GOT3 (cell line): ENCODE results near the gene TBL3.
"Not testable (repeated sequence)": the region's sequence is repeated elsewhere in the genome, so short reads cannot be mapped to it uniquely, and the experiment has no call there.

Source experiments
- DNase-seq: peaks from one replicate; lab custom pipeline; 2025; ENCODE audit warnings: mixed read lengths; lab: John Stamatoyannopoulos, UW

TBL3 gene

GRCh38 chr16:1999866-2000514 is 28.1 kb downstream of the TBL3 start:
- DNase-seq: no peak

GRCh38 chr16:2001035-2001434 is 29.2 kb downstream of the TBL3 start:
- DNase-seq: no peak

- no peak for DNase-seq
Measured at GRCh38 chr16:2001456-2002355, 29.9 kb downstream of the TBL3 start.

GRCh38 chr16:2002406-2003230 is 30.8 kb downstream of the TBL3 start:
- DNase-seq: no peak

- no peak for DNase-seq
Measured at GRCh38 chr16:2003231-2003826, 31.5 kb downstream of the TBL3 start.

- DNase-seq: no peak
Measured at GRCh38 chr16:2003827-2004641, 32.2 kb downstream of the TBL3 start.

- DNase-seq: no peak
Measured at GRCh38 chr16:2004795-2005517, 33.1 kb downstream of the TBL3 start.

- DNase-seq: no peak
Measured at GRCh38 chr16:2005646-2006045, 33.8 kb downstream of the TBL3 start.

- no peak for DNase-seq
Measured at GRCh38 chr16:2006317-2006716, 34.5 kb downstream of the TBL3 start.

GRCh38 chr16:2007081-2007836 is 35.4 kb downstream of the TBL3 start:
- no peak for DNase-seq

GRCh38 chr16:2008009-2008526 is 36.2 kb downstream of the TBL3 start:
- no peak for DNase-seq

- DNase-seq: no peak
Measured at GRCh38 chr16:2008631-2009163, 36.8 kb downstream of the TBL3 start.

GRCh38 chr16:2009164-2009711 is 37.4 kb downstream of the TBL3 start:
- no peak for DNase-seq

- DNase-seq: no peak
Measured at GRCh38 chr16:2009791-2010510, 38.1 kb downstream of the TBL3 start, which contains the start of gene ZNF598. Gene ZNF598 (minus strand): TSS chr16:2009821.

GRCh38 chr16:2011726-2012125 is 39.9 kb downstream of the TBL3 start:
- DNase-seq: not testable (repeated sequence)

- no peak for DNase-seq
Measured at GRCh38 chr16:2013527-2013926, 41.7 kb downstream of the TBL3 start.

- no peak for DNase-seq
Measured at GRCh38 chr16:2015117-2015946, 43.5 kb downstream of the TBL3 start.

- DNase-seq: no peak
Measured at GRCh38 chr16:2015947-2016208, 44.0 kb downstream of the TBL3 start.
